ELF-1 (cell line): Measurements from ENCODE around the gene DENND1C.

Source experiments
- DNase-seq: peaks from one replicate; pipeline ENCODE4 v3.0.0-alpha.2; 2016; ENCODE audit warnings: low read depth, low spot score

DENND1C gene

DNA sequence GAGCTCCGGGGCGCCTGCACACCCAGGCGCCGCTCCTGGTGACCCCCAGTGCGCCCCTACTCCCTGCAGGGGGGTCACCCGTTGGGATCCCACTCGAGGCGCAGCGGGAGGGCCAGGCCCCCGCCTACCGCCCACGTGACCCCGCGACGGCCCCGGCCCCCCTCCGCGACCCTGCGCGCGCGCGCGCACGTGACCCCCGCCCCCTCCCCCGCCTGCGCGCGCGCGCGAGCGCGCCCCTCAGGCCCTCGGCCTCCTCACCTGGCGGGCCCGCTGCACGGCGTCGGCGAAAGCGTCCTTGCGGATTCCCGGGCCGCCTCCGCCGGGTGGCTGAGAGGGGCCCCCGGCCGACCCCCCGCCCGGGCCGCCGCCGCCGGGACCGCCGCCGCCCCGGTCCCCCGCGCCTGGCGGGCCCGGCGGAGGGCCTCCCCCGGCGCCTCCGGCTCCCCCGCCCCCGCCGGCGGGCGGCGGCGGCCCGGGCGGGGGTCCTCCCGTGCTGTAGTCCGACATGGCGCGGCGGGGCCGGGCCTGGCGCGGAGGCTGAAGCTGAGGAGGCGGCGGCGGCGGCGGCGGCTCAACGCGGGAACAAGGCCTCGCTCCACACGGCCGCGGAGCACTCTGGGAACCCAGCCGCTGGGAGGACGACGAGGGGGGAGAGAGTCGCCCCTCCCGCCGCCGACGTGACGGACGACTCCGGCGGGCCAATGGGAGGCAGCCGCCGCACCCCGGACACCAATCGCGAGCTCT is 57.2 kb downstream of the DENND1C start, which contains the start of gene KHSRP:
Gene KHSRP (minus strand): TSS at position 617 of the 744 bp plus-strand sequence. CDS start 110 bp downstream, at position 507.
- no peak for DNase-seq

DNA sequence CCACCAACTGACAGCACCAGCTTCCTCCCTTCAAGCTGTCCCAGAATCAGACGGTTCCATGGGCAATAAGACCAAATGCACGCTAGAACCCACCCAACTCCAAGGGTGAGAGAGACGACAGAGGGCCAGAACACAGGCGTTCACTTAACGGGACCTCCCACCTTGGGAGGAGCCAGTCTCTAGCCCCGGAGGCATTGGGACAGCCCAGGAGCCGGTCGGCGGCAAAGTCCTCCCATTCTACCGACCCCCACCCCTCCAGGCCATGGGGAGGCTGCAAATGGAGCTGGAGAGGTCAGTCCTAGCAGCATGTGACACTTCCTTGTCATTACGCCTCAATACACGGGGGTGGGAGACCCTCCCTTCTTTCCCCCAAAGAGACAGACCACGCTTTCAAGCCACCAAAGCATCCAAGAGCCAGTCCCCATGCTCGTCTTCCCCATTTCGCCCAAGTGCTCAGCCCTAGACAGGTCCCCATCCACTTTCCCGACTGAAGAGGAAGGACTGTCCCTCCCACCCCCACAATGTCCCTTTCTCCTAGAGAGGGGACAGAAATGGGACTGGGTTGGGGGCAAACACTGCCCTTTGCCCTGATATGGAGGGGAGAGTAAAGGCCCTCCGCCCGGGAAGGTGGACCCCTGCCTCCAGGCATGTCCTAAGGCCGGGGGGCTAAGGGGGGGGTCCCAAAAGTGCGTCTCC is 57.9 kb downstream of the DENND1C start:
- peak; percentile 93 for DNase-seq

DNA sequence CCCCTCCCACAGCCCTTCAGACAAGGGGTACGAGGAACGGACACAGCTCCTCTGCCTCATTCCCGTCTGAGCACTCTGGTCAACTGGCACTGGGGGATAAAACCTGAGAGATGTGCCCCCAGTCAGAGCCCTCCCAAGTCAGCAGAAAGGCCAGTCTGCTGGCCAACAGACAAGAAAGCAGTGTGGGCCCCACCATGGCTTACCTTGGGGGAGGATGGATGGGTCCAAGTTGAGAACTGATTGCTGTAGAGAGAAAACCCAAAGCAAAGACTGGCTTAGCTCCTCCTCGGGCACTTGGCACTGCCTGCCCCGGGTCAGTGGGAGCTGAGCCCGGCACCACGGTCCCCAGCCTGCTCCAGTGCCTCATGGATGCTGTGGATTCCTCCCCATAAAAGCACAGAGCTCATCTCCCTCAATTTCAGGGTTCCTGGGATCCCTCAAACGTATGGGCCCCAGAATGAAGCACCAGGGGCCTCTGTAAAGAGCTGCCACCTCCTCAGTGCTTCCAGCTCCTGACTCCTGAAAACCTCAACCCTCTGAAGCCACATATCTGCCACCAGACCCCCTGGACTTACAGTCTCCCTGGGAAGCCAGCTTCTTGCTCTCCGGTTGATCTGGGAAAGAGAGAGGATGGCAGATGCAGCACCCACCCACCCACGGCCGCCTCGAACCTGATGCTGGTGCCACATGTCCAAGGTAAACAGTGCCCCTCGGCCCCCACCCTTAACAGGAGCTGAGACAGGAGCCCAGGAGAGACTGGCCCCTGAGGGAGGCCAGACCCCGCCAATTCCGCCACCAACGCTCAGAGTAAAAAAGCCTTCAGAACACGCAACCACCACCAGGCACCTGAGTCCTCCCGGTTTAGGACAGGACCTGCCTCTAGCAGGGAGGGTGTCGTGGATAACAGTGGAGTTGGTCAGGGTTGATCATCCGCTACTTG is 60.2 kb downstream of the DENND1C start:
- DNase-seq: no peak

DNA sequence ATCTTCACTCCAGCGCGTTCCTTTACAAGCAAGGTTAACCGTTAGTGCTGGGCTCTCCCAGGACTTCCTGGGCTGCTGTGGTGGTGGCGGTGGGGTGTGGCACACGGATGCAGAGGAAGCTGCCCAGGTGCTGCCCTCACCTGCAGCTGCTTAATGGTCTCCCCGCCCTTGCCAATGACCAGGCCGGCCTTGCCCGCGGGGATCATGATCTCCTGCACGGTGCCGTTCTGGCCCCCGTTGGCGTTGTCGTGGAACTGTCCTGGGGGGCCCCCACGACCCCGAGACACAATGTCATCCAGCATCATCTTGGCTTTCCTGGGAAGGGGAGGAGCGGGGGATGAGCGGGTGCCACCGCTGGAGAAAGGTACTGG is 63.0 kb downstream of the DENND1C start:
- DNase-seq: no peak

DNA sequence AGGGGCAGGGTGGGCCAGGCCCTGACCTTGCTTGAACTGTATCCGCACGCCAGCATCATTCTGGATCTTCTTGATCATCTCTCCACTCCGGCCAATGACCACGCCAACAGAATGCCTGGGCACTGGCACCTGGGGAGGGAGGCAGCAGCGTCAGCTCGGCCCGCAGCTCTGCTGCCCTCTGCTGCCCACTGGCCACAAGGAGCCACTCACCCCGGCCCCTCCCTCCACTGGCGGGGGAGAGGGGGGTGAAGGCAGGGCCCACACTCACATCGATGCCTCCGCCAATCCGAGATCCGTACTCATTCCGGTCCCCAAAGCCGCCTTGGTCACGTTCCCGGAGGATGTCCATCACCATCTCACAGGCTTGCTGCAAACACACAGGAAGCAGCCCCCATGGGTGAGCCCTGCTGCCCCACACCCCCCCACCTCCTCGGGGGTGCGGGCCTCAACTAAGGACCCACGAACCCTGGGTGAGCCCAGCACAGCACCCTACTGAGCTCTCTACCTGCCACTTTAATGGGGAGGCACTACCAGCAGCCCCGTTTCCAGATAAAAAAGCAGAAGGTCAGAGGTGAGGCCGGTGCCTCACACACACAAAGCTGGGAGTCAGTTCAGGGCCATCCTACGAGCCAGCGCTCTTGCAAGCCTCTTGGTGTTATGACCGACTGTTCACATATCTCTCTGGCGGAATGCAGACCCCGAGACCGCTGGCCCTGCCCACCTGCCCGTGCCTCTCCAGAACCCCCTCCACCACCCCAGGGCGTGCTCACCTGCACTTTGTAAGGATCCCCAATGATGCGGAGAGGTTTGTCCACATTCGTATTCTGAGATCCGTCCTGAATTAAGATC is 63.6 kb downstream of the DENND1C start:
- peak; percentile 49 for DNase-seq
